Suprapubic skin (tissue), 4 donors: ENCODE results near the gene ACOX3.

Source experiments
- EP300 ChIP-seq: sonication (generic); formaldehyde crosslinking; IDR thresholded peaks from one replicate; pipeline ENCODE4 v1.6.1; 2017; ENCODE audit warnings: antibody characterized with exemption
- POLR2A ChIP-seq, 2 donors: fragments of 450-650 bp; IDR thresholded peaks; one replicate each; pipeline ENCODE4 v1.6.1; 2017; ENCODE audit warnings: antibody characterized with exemption in 2 of 2, mild to moderate bottlenecking in 2 of 2, moderate library complexity in 2 of 2
- POLR2AphosphoS5 ChIP-seq, 3 donors: sonication (generic); formaldehyde crosslinking; IDR thresholded peaks; one replicate each; pipeline ENCODE4 v1.6.1; 2017; ENCODE audit warnings: antibody characterized with exemption in 3 of 3
- TF ChIP-seq, protein P1 (sequence below), 2 donors: fragments of 200-600 bp in 1 of 2; fragments of 450-650 bp in 1 of 2; sonication (generic) in 1 of 2; IDR thresholded peaks; one replicate each; pipeline ENCODE4 v1.5.1; 2016 to 2019; ENCODE audit warnings: antibody characterized with exemption in 2 of 2, mild to moderate bottlenecking in 1 of 2, moderate library complexity in 1 of 2

DNA sequence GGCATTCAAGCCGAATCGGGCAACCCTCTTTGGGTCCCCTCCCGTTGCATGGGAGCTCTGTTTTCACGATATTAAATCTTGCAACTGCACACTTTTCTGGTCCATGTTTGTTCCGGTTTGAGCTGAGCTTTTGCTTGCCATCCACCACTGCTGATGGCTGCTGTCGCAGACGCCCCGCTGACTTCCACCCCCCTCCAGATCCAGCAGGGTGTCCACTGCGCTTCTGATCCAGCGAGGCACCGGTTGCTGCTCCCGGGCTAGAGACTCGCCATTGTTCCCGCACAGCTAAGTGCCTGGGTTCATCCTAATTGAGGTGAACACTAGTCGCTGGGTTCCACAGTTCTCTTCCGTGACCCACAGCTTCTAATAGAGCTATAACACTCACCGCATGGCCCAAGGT lies 13.3 kb downstream of the ACOX3 start:
- TF ChIP-seq POLR2AphosphoS5 (IDR thresholded peaks at IDR 0.05) = no peak
- TF ChIP-seq, protein P1, sequence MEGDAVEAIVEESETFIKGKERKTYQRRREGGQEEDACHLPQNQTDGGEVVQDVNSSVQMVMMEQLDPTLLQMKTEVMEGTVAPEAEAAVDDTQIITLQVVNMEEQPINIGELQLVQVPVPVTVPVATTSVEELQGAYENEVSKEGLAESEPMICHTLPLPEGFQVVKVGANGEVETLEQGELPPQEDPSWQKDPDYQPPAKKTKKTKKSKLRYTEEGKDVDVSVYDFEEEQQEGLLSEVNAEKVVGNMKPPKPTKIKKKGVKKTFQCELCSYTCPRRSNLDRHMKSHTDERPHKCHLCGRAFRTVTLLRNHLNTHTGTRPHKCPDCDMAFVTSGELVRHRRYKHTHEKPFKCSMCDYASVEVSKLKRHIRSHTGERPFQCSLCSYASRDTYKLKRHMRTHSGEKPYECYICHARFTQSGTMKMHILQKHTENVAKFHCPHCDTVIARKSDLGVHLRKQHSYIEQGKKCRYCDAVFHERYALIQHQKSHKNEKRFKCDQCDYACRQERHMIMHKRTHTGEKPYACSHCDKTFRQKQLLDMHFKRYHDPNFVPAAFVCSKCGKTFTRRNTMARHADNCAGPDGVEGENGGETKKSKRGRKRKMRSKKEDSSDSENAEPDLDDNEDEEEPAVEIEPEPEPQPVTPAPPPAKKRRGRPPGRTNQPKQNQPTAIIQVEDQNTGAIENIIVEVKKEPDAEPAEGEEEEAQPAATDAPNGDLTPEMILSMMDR (IDR thresholded peaks at IDR 0.05) = no peak
- no peak for TF ChIP-seq POLR2A (IDR thresholded peaks at IDR 0.05)
- no peak for TF ChIP-seq EP300
